Measurements from ENCODE around the gene FTL.

Gene FTL

GRCh38 chr19:48920949-48921348 lies 44.2 kb upstream of the FTL start:
- Histone ChIP-seq H3K9ac (ENCODE audit: low read length) (no peak overlapping the region), H2AFZ (ENCODE audit: low read depth, low read length) (no peak overlapping the region), H3K4me3 (ENCODE audit: low read length) (no peak overlapping the region), H3K36me3 (replicated peaks; ENCODE audit: low read depth, low read length) (peaks cover 7% of the 10 kb centered on the region), H4K20me1 (ENCODE audit: insufficient read depth, low read length) (no peaks in the 10 kb centered on the region), H3K79me2 (ENCODE audit: low read length) (no peaks in the 10 kb centered on the region), H3K9me3 (ENCODE audit: insufficient read depth, low read length) (no peaks in the 10 kb centered on the region), H3K4me2 (ENCODE audit: low read length) (no peak overlapping the region), H3K27ac (ENCODE audit: low read length) (no peak overlapping the region), H3K27me3 (ENCODE audit: low read depth, low read length) (no peaks in the 10 kb centered on the region), H3K4me1 (ENCODE audit: low read length) (peaks cover 5% of the 10 kb centered on the region; the same call in 1 of the 2 replicates)
- no peak for TF ChIP-seq CTCF (IDR thresholded peaks at IDR 0.05; ENCODE audit: low read depth, low read length)
- TF ChIP-seq EZH2phosphoT487 (IDR thresholded peaks at IDR 0.05; ENCODE audit: low read depth), result no peak

GRCh38 chr19:48921721-48922500 lies 43.2 kb upstream of the FTL start:
- no peak overlapping the region for H3K4me3 ChIP-seq (ENCODE audit: low read length)
- H3K4me2 ChIP-seq (ENCODE audit: low read length), result no peak overlapping the region
- no peak for TF ChIP-seq EZH2phosphoT487 (IDR thresholded peaks at IDR 0.05; ENCODE audit: low read depth)
- no peak for TF ChIP-seq CTCF (IDR thresholded peaks at IDR 0.05; ENCODE audit: low read depth, low read length)
- H3K9ac ChIP-seq (ENCODE audit: low read length), result no peak overlapping the region
- H3K4me1 ChIP-seq (ENCODE audit: low read length), result peaks cover 5% of the 10 kb centered on the region; the same call in 1 of the 2 replicates
- H4K20me1 ChIP-seq (ENCODE audit: insufficient read depth, low read length), result no peaks in the 10 kb centered on the region
- no peak overlapping the region for H3K27ac ChIP-seq (ENCODE audit: low read length)
- H3K79me2 ChIP-seq (ENCODE audit: low read length), result no peaks in the 10 kb centered on the region
- H3K9me3 ChIP-seq (ENCODE audit: insufficient read depth, low read length), result no peaks in the 10 kb centered on the region
- no peak overlapping the region for H2AFZ ChIP-seq (ENCODE audit: low read depth, low read length)
- H3K27me3 ChIP-seq (ENCODE audit: low read depth, low read length), result no peaks in the 10 kb centered on the region
- peaks cover 6% of the 10 kb centered on the region for H3K36me3 ChIP-seq (replicated peaks; ENCODE audit: low read depth, low read length)

- Histone ChIP-seq H3K36me3 (replicated peaks; ENCODE audit: low read depth, low read length) (peaks cover 6% of the 10 kb centered on the region), H3K27ac (ENCODE audit: low read length) (no peak overlapping the region), H3K27me3 (ENCODE audit: low read depth, low read length) (no peaks in the 10 kb centered on the region), H4K20me1 (ENCODE audit: insufficient read depth, low read length) (no peaks in the 10 kb centered on the region), H3K9me3 (ENCODE audit: insufficient read depth, low read length) (no peaks in the 10 kb centered on the region), H3K4me1 (ENCODE audit: low read length) (peaks cover 5% of the 10 kb centered on the region; the same call in 1 of the 2 replicates), H3K9ac (ENCODE audit: low read length) (no peak overlapping the region), H2AFZ (ENCODE audit: low read depth, low read length) (no peak overlapping the region), H3K4me2 (ENCODE audit: low read length) (no peak overlapping the region), H3K4me3 (ENCODE audit: low read length) (no peak overlapping the region), H3K79me2 (ENCODE audit: low read length) (no peaks in the 10 kb centered on the region)
- TF ChIP-seq CTCF (IDR thresholded peaks at IDR 0.05; ENCODE audit: low read depth, low read length) (no peak), EZH2phosphoT487 (IDR thresholded peaks at IDR 0.05; ENCODE audit: low read depth) (no peak)
These were observed 42.3 kb upstream of the FTL start for GRCh38 chr19:48922548-48923490.
